DMS 273 treated with DMSO at 0.1 percent for 48 hours (cell line): Measurements from ENCODE around the gene AFF1.
A peak's percentile ranks its signal among the peaks of the same experiment; 100 is the strongest.
"Not testable (repeated sequence)": the region's sequence is repeated elsewhere in the genome, so short reads cannot be mapped to it uniquely, and the experiment has no call there.

Source experiments
- DNase-seq: peaks from one replicate; lab custom pipeline; 2025; lab: John Stamatoyannopoulos, UW

AFF1 gene

GRCh38 chr4:87081826-87082225, 147.0 kb downstream of the AFF1 start:
- DNase-seq, result no peak

GRCh38 chr4:87085732-87086131, 150.9 kb downstream of the AFF1 start:
- DNase-seq, result not testable (repeated sequence)

GRCh38 chr4:87086143-87086805, 151.5 kb downstream of the AFF1 start:
- DNase-seq, result no peak

- DNase-seq, result no peak
These were observed 152.2 kb downstream of the AFF1 start for GRCh38 chr4:87087015-87087414.

GRCh38 chr4:87087420-87087819, 152.6 kb downstream of the AFF1 start:
- no peak for DNase-seq

GRCh38 chr4:87088186-87088585, 153.4 kb downstream of the AFF1 start:
- no peak for DNase-seq

GRCh38 chr4:87089368-87089767, 154.6 kb downstream of the AFF1 start:
- no peak for DNase-seq

GRCh38 chr4:87090305-87090704, 155.5 kb downstream of the AFF1 start:
- no peak for DNase-seq

GRCh38 chr4:87092389-87093141, 157.8 kb downstream of the AFF1 start:
- peak; percentile 14 for DNase-seq

- peak; percentile 26 for DNase-seq
These were observed 158.8 kb downstream of the AFF1 start for GRCh38 chr4:87093443-87094123.

GRCh38 chr4:87097075-87097474, 162.3 kb downstream of the AFF1 start:
- no peak for DNase-seq

- no peak for DNase-seq
These were observed 165.4 kb downstream of the AFF1 start for GRCh38 chr4:87100168-87100567.

- DNase-seq, result no peak
These were observed 166.9 kb downstream of the AFF1 start for GRCh38 chr4:87101543-87102199.

GRCh38 chr4:87103086-87103485, 168.3 kb downstream of the AFF1 start:
- no peak for DNase-seq

GRCh38 chr4:87103691-87104187, 168.9 kb downstream of the AFF1 start:
- no peak for DNase-seq

- no peak for DNase-seq
These were observed 170.5 kb downstream of the AFF1 start for GRCh38 chr4:87105101-87105845.

- no peak for DNase-seq
These were observed 173.3 kb downstream of the AFF1 start for GRCh38 chr4:87108142-87108546.

- no peak for DNase-seq
These were observed 174.3 kb downstream of the AFF1 start for GRCh38 chr4:87109121-87109520.

GRCh38 chr4:87109945-87110344, 175.1 kb downstream of the AFF1 start:
- no peak for DNase-seq

- DNase-seq, result no peak
These were observed 177.3 kb downstream of the AFF1 start for GRCh38 chr4:87112063-87112462.

GRCh38 chr4:87114245-87115062, 179.6 kb downstream of the AFF1 start:
- no peak for DNase-seq
